Keratinocyte (primary cell): ENCODE measurements around the gene TEX36. TPM values are rescaled to one million over a fixed set of nuclear protein-coding genes. Genes with fewer than 3 reads are reported as not detected.

ENCODE experiments used
- DNase-seq: peaks from one replicate; pipeline ENCODE4 v3.0.0-alpha.2; 2011; ENCODE audit warnings: low read depth, missing footprints, low spot score
- FAIRE-seq: peaks from 2 replicates; lab custom pipeline; 2011; peaks lifted over from hg19 to GRCh38; lab: Jason Lieb, UNC
- H2AFZ ChIP-seq: 2 replicates; pipeline ENCODE4 v1.6.0; 2012; ENCODE audit warnings: low read length, control low read depth, inconsistent platforms; ENCODE audit not compliant: control insufficient read depth
- H3K27ac ChIP-seq: 2 replicates; pipeline ENCODE4 v1.5.1; 2011; ENCODE audit warnings: low read length; ENCODE audit not compliant: control insufficient read depth, insufficient read depth
- H3K27me3 ChIP-seq: 3 replicates; pipeline ENCODE4 v1.6.0; 2011; ENCODE audit warnings: low read length; ENCODE audit not compliant: control insufficient read depth, insufficient read depth; ENCODE audit errors: extremely low read depth
- H3K36me3 ChIP-seq, 2 experiments: 2 replicates in 1 of 2; 3 replicates in 1 of 2; pipeline ENCODE4 v1.5.1; 2011; ENCODE audit warnings: low read length in 2 of 2, mild to moderate bottlenecking in 1 of 2; ENCODE audit not compliant: control insufficient read depth in 2 of 2, insufficient read depth in 2 of 2; ENCODE audit errors: extremely low read depth in 1 of 2
- H3K4me1 ChIP-seq: 3 replicates; pipeline ENCODE4 v1.5.1; 2011; ENCODE audit warnings: low read length; ENCODE audit not compliant: control insufficient read depth, insufficient read depth; ENCODE audit errors: extremely low read depth
- H3K4me2 ChIP-seq: 3 replicates; pipeline ENCODE4 v1.6.0; 2011; ENCODE audit warnings: low read depth, low read length; ENCODE audit not compliant: control insufficient read depth, insufficient read depth; ENCODE audit errors: extremely low read depth
- H3K4me3 ChIP-seq, 3 experiments: fragments of 200-600 bp in 1 of 3; sonication (generic) in 1 of 3; 2 replicates in 2 of 3; 3 replicates in 1 of 3; pipeline ENCODE4 v1.5.1; 2011 to 2016; ENCODE audit warnings: low read length in 3 of 3, mild to moderate bottlenecking in 3 of 3, control low read depth in 2 of 3, inconsistent platforms in 1 of 3, low read depth in 1 of 3, mixed read lengths in 1 of 3, mixed run types in 1 of 3, moderate library complexity in 1 of 3; ENCODE audit not compliant: control insufficient read depth in 2 of 3, insufficient read depth in 2 of 3; ENCODE audit errors: extremely low read depth in 1 of 3
- H3K79me2 ChIP-seq: 2 replicates; pipeline ENCODE4 v1.6.0; 2012; ENCODE audit warnings: low read length; ENCODE audit not compliant: control insufficient read depth, insufficient read depth
- H3K9ac ChIP-seq: 3 replicates; pipeline ENCODE4 v1.6.0; 2011; ENCODE audit warnings: low read length; ENCODE audit not compliant: control insufficient read depth, insufficient read depth; ENCODE audit errors: extremely low read depth
- H3K9me1 ChIP-seq: 3 replicates; pipeline ENCODE4 v1.6.0; 2011; ENCODE audit warnings: low read length; ENCODE audit not compliant: control insufficient read depth, insufficient read depth; ENCODE audit errors: extremely low read depth
- H3K9me3 ChIP-seq: 2 replicates; pipeline ENCODE4 v1.5.1; 2012; ENCODE audit warnings: low read depth, low read length; ENCODE audit not compliant: control insufficient read depth
- H4K20me1 ChIP-seq: 3 replicates; pipeline ENCODE4 v1.6.0; 2011; ENCODE audit warnings: low read length; ENCODE audit not compliant: control insufficient read depth, insufficient read depth; ENCODE audit errors: extremely low read depth
- EZH2 ChIP-seq: IDR thresholded peaks from one replicate; pipeline ENCODE4 v1.6.1; 2012; ENCODE audit warnings: inconsistent platforms, mild to moderate bottlenecking, low read length, moderate library complexity
- dilution Hi-C: fragments of 300-500 bp; cut with MboI; formaldehyde crosslinking; loops from one replicate; pipeline ENCODE4 v1.7.0; 2020; ENCODE audit warnings: low sequenced_read_pairs; ENCODE audit not compliant: extremely low pct_ligation_motif_present
- polyA plus RNA-seq, 5 experiments: library from polyadenylated mRNA; depleted of rRNA in 3 of 5; stranded (reverse) in 3 of 5; stranded (forward) in 1 of 5; unstranded in 1 of 5; fragments of >200 nt; gene quantifications; 1 replicate in 1 of 5; 2 replicates in 3 of 5; 3 replicates in 1 of 5; pipeline versions ENCODE4 v1.2.1 to v1.2.3, GENCODE V29; 2011 to 2012; ENCODE audit warnings: missing spikeins in 2 of 5, low read depth in 1 of 5, low replicate concordance in 1 of 5
- TF ChIP-seq, protein P1 (sequence below), 3 experiments: IDR thresholded peaks in 1 of 3; conservative IDR thresholded peaks in 1 of 3; optimal IDR thresholded peaks in 1 of 3; 2 replicates in 2 of 3; 3 replicates in 1 of 3; pipeline versions ENCODE3 to v1.5.1; 2011; ENCODE audit warnings: low read length in 3 of 3, mild to moderate bottlenecking in 3 of 3, moderate library complexity in 2 of 3, control low read depth in 1 of 3, inconsistent platforms in 1 of 3; ENCODE audit not compliant: insufficient read depth in 2 of 3; ENCODE audit errors: extremely low read depth in 1 of 3

Gene TEX36
- polyA plus RNA-seq, 1 donor (not counting 4 experiments of a cell fraction or from before 2014, with no cell fraction given), result not detected

- Histone ChIP-seq H3K4me3 (no peak overlapping the region), H4K20me1 (no peaks in the 10 kb centered on the region), H3K4me1 (no peaks in the 10 kb centered on the region), H3K4me2 (no peak overlapping the region), H3K9me1 (no peaks in the 10 kb centered on the region), H3K36me3 (no peaks in the 10 kb centered on the region), H3K27me3 (peaks cover 2% of the 10 kb centered on the region), H3K27ac (no peak overlapping the region), H3K9me3 (no peaks in the 10 kb centered on the region), H3K79me2 (no peaks in the 10 kb centered on the region), H3K9ac (no peak overlapping the region), H2AFZ (no peak overlapping the region)
- FAIRE-seq (no peak), DNase-seq (no peak)
- dilution Hi-C loops, result no loop called here
- no peak for TF ChIP-seq EZH2
Measured at GRCh38 chr10:125637496-125637895, 45.5 kb downstream of the TEX36 start.

DNA sequence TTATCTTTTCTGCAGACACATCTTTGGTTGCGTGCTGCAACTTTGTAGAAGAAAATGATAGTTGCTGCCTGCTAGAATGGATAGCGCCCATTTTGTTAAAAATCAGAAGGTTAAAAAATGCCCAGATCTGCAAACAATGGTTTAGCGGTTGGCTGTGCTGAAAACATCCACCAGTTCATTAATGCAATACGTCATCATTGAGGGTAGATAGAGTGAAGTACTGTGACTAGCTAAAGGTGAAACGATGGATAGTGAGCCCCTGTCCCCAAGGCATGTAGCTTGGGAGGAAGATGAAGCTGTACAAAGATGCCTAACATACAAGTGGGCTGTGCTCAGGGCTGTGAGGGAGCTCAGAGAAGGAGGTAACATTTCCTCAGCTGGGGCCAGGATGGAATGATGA is 48.4 kb downstream of the TEX36 start:
- no peak overlapping the region for H3K27ac ChIP-seq
- dilution Hi-C loops, result no loop called here
- H3K27me3 ChIP-seq, result peaks cover 2% of the 10 kb centered on the region
- no peaks in the 10 kb centered on the region for H3K4me1 ChIP-seq
- no peak overlapping the region for H3K4me2 ChIP-seq
- no peaks in the 10 kb centered on the region for H3K9me3 ChIP-seq
- no peak overlapping the region for H3K9ac ChIP-seq
- TF ChIP-seq EZH2, result no peak
- TF ChIP-seq, protein P1, sequence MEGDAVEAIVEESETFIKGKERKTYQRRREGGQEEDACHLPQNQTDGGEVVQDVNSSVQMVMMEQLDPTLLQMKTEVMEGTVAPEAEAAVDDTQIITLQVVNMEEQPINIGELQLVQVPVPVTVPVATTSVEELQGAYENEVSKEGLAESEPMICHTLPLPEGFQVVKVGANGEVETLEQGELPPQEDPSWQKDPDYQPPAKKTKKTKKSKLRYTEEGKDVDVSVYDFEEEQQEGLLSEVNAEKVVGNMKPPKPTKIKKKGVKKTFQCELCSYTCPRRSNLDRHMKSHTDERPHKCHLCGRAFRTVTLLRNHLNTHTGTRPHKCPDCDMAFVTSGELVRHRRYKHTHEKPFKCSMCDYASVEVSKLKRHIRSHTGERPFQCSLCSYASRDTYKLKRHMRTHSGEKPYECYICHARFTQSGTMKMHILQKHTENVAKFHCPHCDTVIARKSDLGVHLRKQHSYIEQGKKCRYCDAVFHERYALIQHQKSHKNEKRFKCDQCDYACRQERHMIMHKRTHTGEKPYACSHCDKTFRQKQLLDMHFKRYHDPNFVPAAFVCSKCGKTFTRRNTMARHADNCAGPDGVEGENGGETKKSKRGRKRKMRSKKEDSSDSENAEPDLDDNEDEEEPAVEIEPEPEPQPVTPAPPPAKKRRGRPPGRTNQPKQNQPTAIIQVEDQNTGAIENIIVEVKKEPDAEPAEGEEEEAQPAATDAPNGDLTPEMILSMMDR (optimal IDR thresholded peaks at IDR 0.05 in 1 of 3, IDR thresholded peaks at IDR 0.05 in 1 of 3, conservative IDR thresholded peaks at IDR 0.05 in 1 of 3; ENCODE audit: extremely low read depth in 1 of 3, insufficient read depth in 2 of 3, low read length in 3 of 3), result no peak
- no peak for DNase-seq
- H3K4me3 ChIP-seq, result no peak overlapping the region
- no peaks in the 10 kb centered on the region for H3K36me3 ChIP-seq
- no peak for FAIRE-seq
- H3K9me1 ChIP-seq, result no peaks in the 10 kb centered on the region
- no peaks in the 10 kb centered on the region for H3K79me2 ChIP-seq
- no peaks in the 10 kb centered on the region for H4K20me1 ChIP-seq
- H2AFZ ChIP-seq, result no peak overlapping the region

DNA sequence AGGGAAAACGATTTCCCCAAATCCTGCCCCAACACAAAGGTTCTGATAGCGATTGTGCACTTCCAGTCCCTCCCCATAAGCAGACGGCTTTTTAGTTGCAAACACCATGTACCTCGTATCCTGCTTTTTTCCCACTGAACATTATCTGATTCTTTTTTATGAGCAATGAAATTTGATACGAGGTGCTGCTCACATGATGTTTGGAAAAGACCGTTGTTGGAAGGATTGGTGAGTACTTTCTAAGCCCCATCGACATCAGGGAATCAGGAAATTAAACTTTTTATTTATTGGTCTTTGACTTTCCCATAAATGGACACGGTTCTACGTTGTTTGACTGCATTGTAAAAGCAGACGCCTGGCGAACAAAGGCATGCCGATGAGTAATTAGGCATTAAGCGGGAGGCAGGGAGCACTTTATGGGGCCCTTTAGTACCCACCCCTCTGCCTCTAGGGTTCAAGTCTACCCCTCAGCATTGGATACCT is 49.4 kb downstream of the TEX36 start:
- Histone ChIP-seq H3K27ac (no peak overlapping the region), H3K4me3 (no peak overlapping the region), H3K4me1 (no peaks in the 10 kb centered on the region), H3K9me3 (no peaks in the 10 kb centered on the region), H3K9ac (no peak overlapping the region), H3K9me1 (no peaks in the 10 kb centered on the region), H3K79me2 (no peaks in the 10 kb centered on the region), H2AFZ (no peak overlapping the region), H3K27me3 (peaks cover 2% of the 10 kb centered on the region), H3K36me3 (no peaks in the 10 kb centered on the region), H3K4me2 (no peak overlapping the region), H4K20me1 (no peaks in the 10 kb centered on the region)
- dilution Hi-C loops, result no loop called here
- TF ChIP-seq, protein P1 (optimal IDR thresholded peaks at IDR 0.05 in 1 of 3, IDR thresholded peaks at IDR 0.05 in 1 of 3, conservative IDR thresholded peaks at IDR 0.05 in 1 of 3; ENCODE audit: extremely low read depth in 1 of 3, insufficient read depth in 2 of 3, low read length in 3 of 3), result no peak
- TF ChIP-seq EZH2, result no peak
- DNase-seq (no peak), FAIRE-seq (no peak)
